GM23248 (cell line): ENCODE results near the gene BRWD1. TPM values are rescaled to one million over a fixed set of nuclear protein-coding genes. Genes with fewer than 3 reads are reported as not detected.

Experiments used
- DNase-seq: peaks from one replicate; pipeline ENCODE4 v3.0.0-alpha.2; 2015
- H2AFZ ChIP-seq: fragments of 200-600 bp; sonication (generic); 2 replicates; pipeline ENCODE4 v1.6.1; 2016; ENCODE audit warnings: antibody characterized with exemption
- H3F3A ChIP-seq: fragments of 200-600 bp; sonication (generic); 2 replicates; pipeline ENCODE4 v1.6.1; 2016; ENCODE audit warnings: mild to moderate bottlenecking, antibody characterized with exemption, mixed run types; ENCODE audit not compliant: insufficient read depth
- H3K27ac ChIP-seq: fragments of 200-600 bp; sonication (generic); 2 replicates; pipeline ENCODE4 v1.5.1; 2016; ENCODE audit warnings: mild to moderate bottlenecking
- H3K27me3 ChIP-seq: fragments of 200-600 bp; sonication (generic); replicated peaks from 2 replicates; pipeline ENCODE4 v1.6.1; 2016; ENCODE audit warnings: mild to moderate bottlenecking; ENCODE audit not compliant: insufficient read depth
- H3K36me3 ChIP-seq: fragments of 200-600 bp; sonication (generic); 2 replicates; pipeline ENCODE4 v1.6.1; 2016; ENCODE audit warnings: low read depth, mild to moderate bottlenecking
- H3K4me1 ChIP-seq: fragments of 200-600 bp; sonication (generic); 2 replicates; pipeline ENCODE4 v1.6.1; 2016; ENCODE audit warnings: mild to moderate bottlenecking; ENCODE audit not compliant: insufficient read depth
- H3K4me2 ChIP-seq: fragments of 200-600 bp; sonication (generic); one replicate; pipeline ENCODE4 v1.6.1; 2016; ENCODE audit warnings: mild to moderate bottlenecking; ENCODE audit not compliant: unreplicated experiment
- H3K4me3 ChIP-seq: fragments of 200-600 bp; sonication (generic); 2 replicates; pipeline ENCODE4 v1.5.1; 2016; ENCODE audit warnings: mild to moderate bottlenecking
- H3K79me2 ChIP-seq: fragments of 200-600 bp; sonication (generic); 2 replicates; pipeline ENCODE4 v1.6.1; 2016; ENCODE audit warnings: mild to moderate bottlenecking; ENCODE audit not compliant: insufficient read depth
- H3K9ac ChIP-seq: fragments of 200-600 bp; sonication (generic); 2 replicates; pipeline ENCODE4 v1.6.1; 2016; ENCODE audit warnings: mild to moderate bottlenecking
- H3K9me2 ChIP-seq: fragments of 200-600 bp; sonication (generic); 2 replicates; pipeline ENCODE4 v1.6.1; 2016; ENCODE audit warnings: mixed run types, mild to moderate bottlenecking, moderate library complexity; ENCODE audit not compliant: insufficient read depth
- H3K9me3 ChIP-seq: fragments of 200-600 bp; sonication (generic); one replicate; pipeline ENCODE4 v1.6.1; 2017; ENCODE audit warnings: low read depth
- H4K20me1 ChIP-seq: fragments of 200-600 bp; sonication (generic); 2 replicates; pipeline ENCODE4 v1.6.0; 2016; ENCODE audit not compliant: insufficient read depth
- EZH2 ChIP-seq: fragments of 200-600 bp; sonication (generic); IDR thresholded peaks from 2 replicates; pipeline ENCODE4 v1.6.1; 2018; ENCODE audit warnings: antibody characterized with exemption, mild to moderate bottlenecking; ENCODE audit not compliant: insufficient read depth, poor library complexity, severe bottlenecking
- EZH2phosphoT487 ChIP-seq: fragments of 200-600 bp; sonication (generic); IDR thresholded peaks from 2 replicates; pipeline ENCODE4 v1.6.1; 2018; ENCODE audit warnings: antibody characterized with exemption, moderate library complexity, mild to moderate bottlenecking, low read depth; ENCODE audit not compliant: insufficient read depth
- WGBS, 2 experiments: methylation state at CpG; one replicate each; pipeline ENCODE4 v1.1.6; 2015 to 2017; ENCODE audit warnings: low lambda C conversion rate in 2 of 2, low coverage in 1 of 2; ENCODE audit errors: missing lambda C conversion rate in 2 of 2; 5-methylcytosine and 5-hydroxymethylcytosine counted together
- in situ Hi-C: fragments of 300-500 bp; cut with MboI; formaldehyde crosslinking; loops from 2 replicates; pipeline ENCODE4 v1.15.0; 2020
- polyA plus RNA-seq: library from polyadenylated mRNA; unstranded; fragments of >200 nt; fragmentation: Nextera tagmentation; extraction: Ambion mirVana; gene quantifications from 2 replicates; pipeline ENCODE4 v1.2.1, GENCODE V29; 2016
- total RNA-seq: library from RNA; depleted of rRNA; stranded (reverse); fragments of >200 nt; shearing (Covaris generic); gene quantifications from 2 replicates; pipeline ENCODE4 v1.2.3, GENCODE V29; 2014

Gene BRWD1
- total and polyA plus RNA-seq, 2 experiments from 2014 or later: 23.6 to 27.2 TPM

DNA sequence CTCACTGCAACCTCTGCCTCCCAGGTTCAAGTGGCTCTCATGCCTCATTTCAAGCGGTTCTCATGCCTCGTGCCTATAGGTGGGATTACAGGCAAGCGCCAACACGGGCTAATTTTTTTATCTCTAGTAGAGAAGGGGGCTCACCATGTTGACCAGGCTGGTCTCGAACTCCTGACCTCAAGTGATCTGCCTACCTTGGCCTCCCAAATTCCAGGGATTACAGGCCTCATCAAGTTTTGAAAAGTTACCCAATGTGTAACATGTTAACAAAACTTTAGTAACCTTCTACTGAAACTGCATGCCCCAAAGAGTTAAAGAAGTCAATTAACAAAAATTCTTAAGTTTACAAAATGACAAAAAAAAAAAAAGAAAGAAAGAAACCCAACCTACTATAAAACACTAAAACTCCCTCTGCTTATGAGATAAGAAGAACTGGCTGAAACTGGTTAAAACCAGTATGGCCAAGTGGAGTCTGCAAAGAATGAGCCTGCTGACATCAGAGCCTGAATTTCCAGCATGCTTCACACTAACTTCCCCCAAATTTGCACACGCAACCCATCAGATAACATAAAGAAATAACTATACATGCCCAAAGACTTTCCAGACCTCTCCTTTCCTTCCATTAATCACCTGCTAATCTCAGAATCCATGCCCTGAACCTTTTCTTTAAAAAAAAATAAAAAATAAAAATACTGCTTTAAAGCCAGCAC, 104.7 kb downstream of the BRWD1 start:
- no peak for TF ChIP-seq EZH2
- TF ChIP-seq EZH2phosphoT487: no peak
- no peak overlapping the region for H3K9ac ChIP-seq
- 97 to 98% methylated on average over 6 of the region's 6 CpGs for WGBS, 2 experiments
- DNase-seq: no peak
- H2AFZ ChIP-seq: no peak overlapping the region
- peaks cover 78% of the 10 kb centered on the region for H3K36me3 ChIP-seq
- H3K4me2 ChIP-seq: no peak overlapping the region
- H3F3A ChIP-seq: no peaks in the 10 kb centered on the region
- in situ Hi-C loops: no loop called here
- H3K4me1 ChIP-seq: no peaks in the 10 kb centered on the region
- H4K20me1 ChIP-seq: no peaks in the 10 kb centered on the region
- no peak overlapping the region for H3K4me3 ChIP-seq
- no peak overlapping the region for H3K27ac ChIP-seq
- H3K79me2 ChIP-seq: no peaks in the 10 kb centered on the region
- H3K9me2 ChIP-seq: no peaks in the 10 kb centered on the region
- no peaks in the 10 kb centered on the region for H3K27me3 ChIP-seq
- H3K9me3 ChIP-seq: no peaks in the 10 kb centered on the region

DNA sequence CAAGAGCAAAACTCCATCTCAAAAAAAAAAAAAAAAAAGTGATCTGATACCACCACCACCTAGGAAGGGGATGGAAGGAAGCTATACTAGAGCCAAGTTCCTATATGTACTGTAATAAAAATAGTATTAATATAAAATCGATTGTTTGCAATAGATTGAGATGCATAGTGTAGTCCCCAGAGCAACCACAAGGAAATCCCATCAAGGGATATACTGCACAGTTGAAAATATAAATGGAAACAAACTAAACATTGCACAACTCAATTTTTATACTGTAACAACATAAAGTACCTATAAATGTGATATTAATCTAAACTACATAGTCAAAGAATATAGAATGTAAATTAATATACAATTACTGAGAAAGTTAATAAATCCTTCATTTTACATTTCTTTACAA, 109.3 kb downstream of the BRWD1 start:
- H4K20me1 ChIP-seq: no peaks in the 10 kb centered on the region
- H3K27ac ChIP-seq: no peak overlapping the region
- H2AFZ ChIP-seq: no peak overlapping the region
- H3K4me2 ChIP-seq: no peak overlapping the region
- no peaks in the 10 kb centered on the region for H3K79me2 ChIP-seq
- H3K36me3 ChIP-seq: peaks cover 72% of the 10 kb centered on the region
- no peaks in the 10 kb centered on the region for H3K9me2 ChIP-seq
- no peaks in the 10 kb centered on the region for H3K9me3 ChIP-seq
- no peak for TF ChIP-seq EZH2
- TF ChIP-seq EZH2phosphoT487: no peak
- 0 out of 2 replicates have a peak, but pooled peaks cover 4% of the 10 kb centered on the region for H3F3A ChIP-seq
- DNase-seq: peak; percentile 18
- 96 to 100% methylated on average over 1 of the region's 1 CpG for WGBS, 2 experiments
- no peak overlapping the region for H3K4me3 ChIP-seq
- H3K4me1 ChIP-seq: no peaks in the 10 kb centered on the region
- no peaks in the 10 kb centered on the region for H3K27me3 ChIP-seq
- in situ Hi-C loops: no loop called here
- H3K9ac ChIP-seq: no peak overlapping the region

DNA sequence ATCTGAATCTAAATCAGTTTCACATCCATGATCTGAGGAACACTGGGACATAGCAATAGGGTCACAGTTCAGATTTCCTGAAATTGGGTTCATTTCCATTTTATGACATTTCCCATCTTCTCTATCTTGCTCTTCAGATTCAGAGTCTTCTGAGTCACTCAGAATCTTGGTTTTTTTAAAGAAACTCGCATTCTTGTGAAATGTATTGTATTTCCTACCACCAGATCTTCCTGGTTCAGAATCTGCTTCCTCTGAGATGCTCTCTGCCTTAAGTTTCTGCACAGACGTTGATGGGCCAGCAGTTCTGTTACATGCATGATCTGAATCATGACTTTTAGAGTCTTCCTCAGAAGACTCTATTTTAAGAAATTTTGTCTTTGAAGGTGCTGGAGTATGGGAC, 114.6 kb downstream of the BRWD1 start:
- no peak overlapping the region for H3K4me3 ChIP-seq
- DNase-seq: peak; percentile 27
- H3F3A ChIP-seq: 0 out of 2 replicates have a peak, but pooled peaks cover 9% of the 10 kb centered on the region
- H3K9ac ChIP-seq: no peak overlapping the region
- no peak overlapping the region for H3K27ac ChIP-seq
- WGBS, 2 experiments: 64 to 74% methylated on average over 2 of the region's 2 CpGs
- H3K27me3 ChIP-seq: no peaks in the 10 kb centered on the region
- no peaks in the 10 kb centered on the region for H3K4me1 ChIP-seq
- peaks cover 72% of the 10 kb centered on the region for H3K36me3 ChIP-seq
- in situ Hi-C loops: no loop called here
- no peaks in the 10 kb centered on the region for H3K9me3 ChIP-seq
- TF ChIP-seq EZH2 (no peak), EZH2phosphoT487 (no peak)
- no peak overlapping the region for H2AFZ ChIP-seq
- H3K79me2 ChIP-seq: peaks cover 22% of the 10 kb centered on the region; the same call in 1 of the 2 replicates
- no peak overlapping the region for H3K4me2 ChIP-seq
- no peaks in the 10 kb centered on the region for H4K20me1 ChIP-seq
- H3K9me2 ChIP-seq: no peaks in the 10 kb centered on the region

DNA sequence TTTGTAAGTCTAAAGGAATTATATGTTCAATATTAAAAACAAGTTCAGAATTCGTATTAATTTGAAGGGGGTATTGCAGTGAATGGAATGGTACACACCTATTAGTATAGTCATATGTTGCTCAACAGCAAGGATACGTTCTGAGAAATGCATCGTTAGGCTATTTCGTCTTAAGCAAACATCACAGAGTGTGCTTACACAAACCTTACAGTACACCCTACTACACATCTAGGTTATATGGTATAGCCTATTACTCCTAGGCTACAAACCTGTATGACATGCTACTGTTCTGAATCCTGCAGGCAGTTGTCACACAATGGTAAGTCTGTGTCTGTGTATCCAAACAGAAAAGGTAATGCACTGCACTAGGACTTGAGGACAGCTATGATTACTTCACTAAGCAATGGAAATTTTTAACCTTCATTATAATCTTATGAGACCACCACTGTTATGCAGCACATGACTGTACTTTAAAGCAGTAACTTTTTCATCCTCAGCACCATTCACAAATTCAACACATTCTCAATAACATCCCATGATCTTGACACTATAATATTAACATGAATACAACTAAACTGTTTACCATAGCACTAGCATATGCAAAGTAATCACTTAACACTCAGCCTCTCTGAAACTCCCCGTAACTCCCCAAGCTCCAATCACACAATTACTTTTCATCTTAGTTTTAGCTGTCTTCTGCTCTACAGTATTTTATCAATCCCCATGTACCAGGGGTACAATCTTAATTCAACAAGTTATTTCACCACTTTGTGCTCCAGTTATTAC, 115.8 kb downstream of the BRWD1 start:
- in situ Hi-C loops: no loop called here
- Histone ChIP-seq H3K4me3 (no peak overlapping the region), H3K9me2 (no peaks in the 10 kb centered on the region), H4K20me1 (no peaks in the 10 kb centered on the region), H3K4me2 (no peak overlapping the region), H3K27ac (no peak overlapping the region), H3F3A (0 out of 2 replicates have a peak, but pooled peaks cover 9% of the 10 kb centered on the region), H3K9ac (no peak overlapping the region), H3K27me3 (no peaks in the 10 kb centered on the region), H2AFZ (no peak overlapping the region), H3K79me2 (peaks cover 22% of the 10 kb centered on the region; the same call in 1 of the 2 replicates), H3K9me3 (no peaks in the 10 kb centered on the region), H3K36me3 (peaks cover 80% of the 10 kb centered on the region), H3K4me1 (no peaks in the 10 kb centered on the region)
- TF ChIP-seq EZH2 (no peak), EZH2phosphoT487 (no peak)
- 77 to 82% methylated on average over 5 of the region's 5 CpGs for WGBS, 2 experiments
- DNase-seq: no peak
